GM12892 (cell line): ENCODE data around the gene GLRX.

ENCODE experiments used
- DNase-seq: peaks from one replicate; pipeline ENCODE4 v3.0.0; 2011; ENCODE audit not compliant: insufficient read length
- FAIRE-seq: peaks from 2 replicates; lab custom pipeline; 2011; peaks lifted over from hg19 to GRCh38; lab: Jason Lieb, UNC
- POLR2A ChIP-seq: IDR thresholded peaks from 2 replicates; pipeline ENCODE4 v1.6.1; 2011; ENCODE audit warnings: low read depth, low read length, control low read depth
- POLR2AphosphoS5 ChIP-seq: IDR thresholded peaks from 2 replicates; pipeline ENCODE4 v1.6.1; 2011; ENCODE audit warnings: low read depth, low read length, control low read depth
- TAF1 ChIP-seq: IDR thresholded peaks from 2 replicates; pipeline ENCODE4 v1.6.1; 2011; ENCODE audit warnings: low read depth, mild to moderate bottlenecking, control low read depth, low read length, borderline replicate concordance

The GLRX gene

DNA sequence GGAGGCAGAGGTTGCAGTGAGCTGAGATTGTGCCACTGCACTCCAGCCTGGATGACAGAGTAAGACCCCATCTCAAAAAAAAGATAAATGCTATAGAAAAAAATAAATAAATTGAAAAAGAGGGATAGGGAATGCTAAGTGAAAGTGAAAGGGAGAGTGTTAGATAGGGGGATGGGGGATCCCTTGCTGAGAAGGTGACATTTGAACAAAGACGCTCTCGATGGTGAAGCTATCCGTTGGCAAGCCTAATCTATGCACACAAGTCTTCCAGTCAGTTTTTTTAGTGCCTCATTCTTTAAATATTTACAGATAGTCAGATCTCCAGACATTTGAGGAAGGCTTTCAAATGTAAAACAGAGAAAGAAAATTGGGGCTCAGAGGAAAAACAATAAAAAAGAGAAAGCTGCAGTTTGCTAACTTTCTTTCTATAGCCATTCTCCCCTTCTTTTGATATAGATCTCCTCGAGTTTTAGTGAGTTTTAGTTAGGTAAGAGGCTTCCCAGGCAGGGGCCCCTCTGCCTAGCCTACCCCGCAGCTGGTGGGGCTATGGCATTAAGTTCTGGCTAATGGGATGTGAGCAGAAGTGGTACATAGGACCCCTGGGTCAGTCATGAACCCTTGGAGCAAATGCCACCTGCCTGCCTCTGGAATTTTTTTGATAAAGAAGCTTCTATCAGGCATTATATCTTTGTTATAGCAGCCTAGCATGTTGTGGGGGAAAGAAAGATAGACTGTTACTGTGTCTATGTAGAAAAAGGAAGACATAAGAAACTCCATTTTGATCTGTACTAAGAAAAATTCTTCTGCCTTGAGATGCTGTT is 12.0 kb downstream of the GLRX start:
- FAIRE-seq (no peak), DNase-seq (no peak)
- TF ChIP-seq TAF1, result no peak
- TF ChIP-seq POLR2A, result no peak
- no peak for TF ChIP-seq POLR2AphosphoS5

DNA sequence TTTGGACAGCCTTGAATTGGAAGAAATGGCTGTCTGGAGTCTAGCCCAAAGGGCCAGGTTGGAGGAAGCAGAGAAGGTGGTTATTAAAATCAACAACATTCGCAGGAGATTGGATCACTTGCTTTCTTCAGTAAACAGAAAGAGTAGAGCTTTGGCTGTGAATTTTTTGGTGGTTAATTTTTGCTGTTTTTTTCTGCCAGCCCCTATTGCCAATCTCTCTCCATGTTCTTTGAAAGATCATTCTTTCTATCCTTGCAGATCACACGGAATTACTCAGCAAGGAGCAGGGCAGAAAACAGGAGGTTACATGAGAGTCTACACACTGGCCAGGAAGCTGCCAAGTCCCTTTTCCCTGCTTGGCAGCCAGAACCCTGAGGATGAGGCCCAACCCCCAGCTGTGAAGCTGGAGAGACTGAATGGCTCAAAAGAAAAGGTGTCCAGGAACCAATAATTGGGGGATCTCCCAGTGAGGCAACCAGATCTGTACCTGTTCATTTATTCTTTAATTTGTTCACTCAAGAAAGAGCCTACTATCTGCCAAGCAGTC is 13.0 kb downstream of the GLRX start:
- TF ChIP-seq POLR2AphosphoS5, result no peak
- TF ChIP-seq TAF1, result no peak
- FAIRE-seq (peak; percentile 38), DNase-seq (no peak)

DNA sequence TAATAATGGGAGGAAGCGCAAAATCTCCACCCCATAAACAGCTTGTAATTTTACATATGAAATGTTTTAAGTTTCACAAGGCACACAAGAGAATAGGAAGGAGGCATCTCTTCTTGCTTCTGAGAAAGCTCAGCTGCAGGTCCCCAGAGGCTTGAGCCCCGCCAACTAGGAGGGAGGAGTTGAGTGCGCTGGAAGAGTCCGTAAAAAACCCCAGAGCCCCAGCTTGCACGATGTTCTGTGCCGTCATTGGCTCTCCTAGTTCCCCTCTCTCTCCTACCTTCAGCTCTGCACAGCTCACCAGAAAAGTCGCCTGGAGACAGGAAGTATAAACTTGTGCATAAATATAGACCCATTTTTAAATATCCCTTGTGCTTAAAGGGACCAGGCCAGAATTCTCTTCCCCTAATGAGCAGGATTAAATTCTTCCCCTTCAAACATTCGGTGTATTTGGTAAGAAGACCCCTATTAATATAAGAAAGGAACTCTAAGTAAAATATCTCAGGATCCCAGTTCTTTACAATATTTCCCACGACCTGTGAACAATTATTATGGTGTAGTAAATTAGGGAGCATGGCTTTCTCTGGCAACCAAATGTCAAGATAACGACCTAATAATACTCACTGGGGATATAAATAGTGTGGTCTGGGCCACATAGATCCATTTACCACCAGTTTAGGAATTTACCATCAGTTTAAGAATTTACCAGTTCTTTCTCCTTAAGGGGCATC is 13.7 kb downstream of the GLRX start:
- peak; percentile 65 for DNase-seq
- TF ChIP-seq POLR2AphosphoS5, result no peak
- TF ChIP-seq POLR2A, result 0 out of 2 replicates have a peak, but pooled peaks have one; percentile 17
- peak; percentile 83 for FAIRE-seq

DNA sequence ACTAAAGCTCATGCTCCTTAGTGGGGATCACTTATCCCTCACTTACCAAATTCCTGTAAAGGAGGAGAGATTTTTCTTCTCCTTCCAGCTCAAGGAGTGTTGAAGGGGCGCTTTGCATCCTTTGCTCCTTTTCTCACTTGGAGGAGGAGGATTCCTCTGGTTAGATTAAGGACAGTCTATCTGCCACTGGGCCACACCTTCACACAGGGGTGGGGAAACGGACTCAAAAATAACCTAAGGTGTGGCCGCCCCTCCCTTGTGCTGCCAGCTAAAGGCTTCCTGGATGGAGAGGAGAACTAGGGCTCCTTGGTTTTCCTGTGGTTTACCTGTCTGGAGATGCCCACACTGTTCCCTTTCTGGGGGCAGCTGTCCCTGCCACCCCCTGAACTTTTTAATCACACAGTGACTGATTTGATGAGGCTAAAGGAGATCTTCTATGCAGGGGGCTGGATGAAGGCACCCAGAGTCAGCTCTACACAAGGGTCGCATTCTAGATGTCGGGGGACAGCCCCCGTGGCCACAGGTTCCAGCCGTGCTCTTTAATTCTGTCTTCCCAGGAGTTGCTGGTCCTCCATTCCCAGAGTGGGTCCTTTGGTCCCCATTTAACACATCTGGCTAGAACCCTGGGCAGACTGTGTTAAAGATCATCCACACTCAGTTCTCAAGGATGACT is 14.4 kb downstream of the GLRX start:
- TF ChIP-seq POLR2A, result 0 out of 2 replicates have a peak, but pooled peaks have one; percentile 0
- no peak for TF ChIP-seq POLR2AphosphoS5
- TF ChIP-seq TAF1, result no peak
- no peak for DNase-seq
- FAIRE-seq, result no peak

DNA sequence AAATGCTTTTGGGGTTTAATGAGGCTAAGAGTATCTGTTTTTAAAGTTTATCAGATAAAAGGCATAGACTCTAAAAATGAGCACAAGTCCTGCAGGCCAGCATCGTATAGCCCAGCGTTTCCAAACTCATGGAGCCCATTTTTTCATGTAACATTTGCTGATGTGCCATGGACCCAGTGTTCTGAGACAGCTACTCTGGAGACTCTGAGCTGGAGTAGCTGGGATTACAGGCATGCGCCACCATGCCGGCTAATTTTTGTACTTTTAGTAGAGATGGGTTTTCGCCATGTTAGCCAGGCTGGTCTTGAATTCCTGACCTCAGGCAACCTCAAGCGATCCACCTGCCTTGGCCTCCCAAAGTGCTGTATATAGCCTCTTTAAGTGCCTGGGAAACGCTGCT is 15.8 kb downstream of the GLRX start:
- FAIRE-seq, result no peak
- DNase-seq, result no peak
- TF ChIP-seq POLR2AphosphoS5 (no peak), TAF1 (no peak), POLR2A (no peak)

DNA sequence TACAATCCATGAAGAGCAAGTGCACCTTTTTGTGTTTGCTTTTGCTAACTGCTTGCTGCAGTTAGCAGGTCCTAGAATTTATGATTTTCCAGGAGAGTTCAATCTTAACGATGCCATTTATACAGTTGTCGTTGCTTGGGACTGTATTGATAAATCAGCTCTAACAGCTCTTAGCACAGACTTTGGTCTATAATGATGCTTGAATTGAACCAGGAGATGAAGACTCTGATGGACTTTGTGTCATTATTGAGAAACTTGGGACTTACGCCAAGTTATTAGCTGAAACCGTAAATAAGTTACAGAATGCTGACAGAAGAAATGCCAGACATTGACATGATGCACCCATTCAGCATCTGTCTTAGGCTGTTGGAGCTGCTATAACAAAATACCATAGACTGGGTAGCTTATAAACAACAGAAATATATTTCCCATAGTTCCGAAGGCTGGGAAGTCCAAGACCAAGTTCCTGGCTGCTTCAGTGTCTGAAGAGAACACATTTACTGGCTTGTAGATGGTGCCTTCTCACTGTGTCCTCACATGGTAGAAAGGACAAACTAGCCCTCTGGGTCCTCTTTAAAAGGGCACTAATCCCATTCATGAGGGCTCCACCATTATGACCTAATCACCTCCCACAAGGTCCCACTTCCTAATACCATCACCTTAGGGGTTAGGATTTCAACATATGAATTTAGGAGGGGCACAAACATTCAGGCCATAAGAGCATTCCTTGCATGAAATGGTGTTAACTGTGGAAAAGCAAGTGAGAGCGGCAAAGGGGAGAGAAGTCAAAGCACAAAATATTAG is 17.6 kb downstream of the GLRX start:
- FAIRE-seq (no peak), DNase-seq (no peak)
- TF ChIP-seq POLR2AphosphoS5 (no peak), POLR2A (no peak), TAF1 (no peak)

DNA sequence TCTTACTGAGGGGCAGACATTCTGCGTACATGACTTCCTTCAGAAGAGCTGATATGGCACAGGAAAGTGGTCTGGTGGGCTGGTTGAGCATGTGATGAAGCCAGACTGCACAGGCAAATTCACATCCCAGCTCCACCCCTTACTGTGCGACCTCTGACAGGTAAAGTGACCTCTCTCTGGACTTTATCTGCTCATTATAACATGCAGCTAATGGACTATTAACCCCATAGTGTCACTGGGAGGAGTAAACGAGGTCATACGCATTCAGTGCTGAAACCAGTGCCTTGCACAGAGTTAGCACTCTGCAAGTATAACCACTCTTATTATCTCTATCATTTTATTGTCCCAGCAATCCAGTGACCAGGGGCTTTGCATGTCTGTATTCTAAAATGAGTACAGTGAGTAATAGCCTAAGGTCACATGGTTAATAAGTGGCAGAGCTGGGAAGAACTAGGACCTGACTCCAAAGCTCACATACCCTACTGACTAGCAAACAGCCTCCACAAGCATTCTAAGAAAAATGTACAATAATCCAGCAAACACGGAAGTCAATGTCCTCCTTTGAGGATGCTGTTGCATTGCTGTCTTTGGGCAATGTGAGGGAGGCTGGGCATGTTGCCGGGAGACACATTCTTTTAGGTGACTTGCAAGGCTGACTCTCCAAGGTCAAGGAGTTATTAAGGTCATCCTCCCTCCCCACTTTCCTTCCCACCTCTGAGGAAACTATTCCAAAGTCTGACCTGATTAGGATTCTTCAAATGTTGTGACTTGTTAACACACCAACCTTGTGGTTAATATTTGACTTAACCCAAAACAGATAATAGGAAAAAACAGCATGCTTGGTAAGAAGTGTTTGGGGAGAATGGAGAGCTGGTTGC is 19.0 kb downstream of the GLRX start:
- FAIRE-seq, result no peak
- TF ChIP-seq POLR2AphosphoS5 (no peak), TAF1 (no peak), POLR2A (no peak)
- no peak for DNase-seq

DNA sequence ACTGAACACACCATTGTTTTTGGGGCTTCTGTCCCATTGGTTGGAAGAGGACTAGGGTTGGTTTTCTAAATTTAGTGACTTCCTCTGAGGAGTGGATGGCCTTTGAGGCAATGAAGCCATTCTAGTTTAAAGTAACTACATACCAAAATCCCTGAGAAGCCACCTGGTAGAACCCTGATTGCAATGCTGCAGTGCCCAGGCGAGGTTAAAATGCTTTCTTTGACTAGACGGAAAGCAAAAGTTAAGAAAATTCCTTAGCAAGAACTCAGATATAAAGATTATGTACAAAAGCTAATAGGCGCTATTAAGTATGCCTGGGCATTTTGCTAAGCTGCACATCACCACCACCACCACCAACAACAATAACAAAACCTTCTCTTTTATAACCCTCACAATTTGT is 20.6 kb downstream of the GLRX start:
- TF ChIP-seq POLR2AphosphoS5, result no peak
- TF ChIP-seq POLR2A, result no peak
- no peak for TF ChIP-seq TAF1
- FAIRE-seq, result no peak
- no peak for DNase-seq

DNA sequence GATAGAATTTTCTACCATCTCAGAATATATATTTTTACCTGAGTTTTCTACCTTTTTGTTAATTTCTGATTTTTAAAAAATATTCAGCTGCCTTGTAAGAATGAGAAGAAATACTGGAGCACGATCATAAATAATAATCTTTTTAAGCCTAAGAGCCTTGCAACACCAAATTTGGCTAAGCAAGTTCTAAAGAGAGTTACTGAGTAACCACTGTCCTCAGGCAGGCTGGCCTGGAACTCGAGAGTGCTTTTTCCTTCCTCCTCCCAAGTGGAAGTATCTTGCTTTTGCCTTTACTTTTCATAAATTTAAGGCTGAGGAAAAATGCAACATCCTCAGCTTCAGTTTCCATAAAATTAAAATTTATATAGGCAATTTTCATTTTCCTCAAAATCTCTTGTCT is 21.0 kb downstream of the GLRX start:
- FAIRE-seq, result no peak
- TF ChIP-seq POLR2A (no peak), TAF1 (no peak), POLR2AphosphoS5 (no peak)
- no peak for DNase-seq

DNA sequence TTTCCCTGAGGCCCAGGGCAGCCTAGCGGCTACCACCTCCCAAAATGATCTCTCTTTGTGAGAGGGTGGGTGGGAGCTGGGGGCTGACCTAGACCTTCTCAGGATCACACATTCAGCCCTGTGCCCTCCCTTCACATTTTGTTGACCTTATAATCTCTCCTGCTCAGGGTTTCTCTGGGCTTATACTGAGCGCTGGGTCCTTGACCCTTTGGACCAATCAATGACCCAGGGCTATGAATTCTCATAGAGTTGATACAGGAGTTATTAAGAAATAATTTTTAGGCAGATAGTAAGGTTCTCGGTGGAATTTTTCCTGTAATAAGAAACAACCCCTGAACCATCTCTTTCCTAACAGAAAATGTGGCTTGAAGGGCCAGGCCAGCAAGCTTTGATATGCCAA is 22.0 kb downstream of the GLRX start:
- DNase-seq (no peak), FAIRE-seq (no peak)
- no peak for TF ChIP-seq POLR2A
- TF ChIP-seq POLR2AphosphoS5, result no peak
- no peak for TF ChIP-seq TAF1
